ENCODE results near the gene CLEC7A.

CLEC7A gene

DNA sequence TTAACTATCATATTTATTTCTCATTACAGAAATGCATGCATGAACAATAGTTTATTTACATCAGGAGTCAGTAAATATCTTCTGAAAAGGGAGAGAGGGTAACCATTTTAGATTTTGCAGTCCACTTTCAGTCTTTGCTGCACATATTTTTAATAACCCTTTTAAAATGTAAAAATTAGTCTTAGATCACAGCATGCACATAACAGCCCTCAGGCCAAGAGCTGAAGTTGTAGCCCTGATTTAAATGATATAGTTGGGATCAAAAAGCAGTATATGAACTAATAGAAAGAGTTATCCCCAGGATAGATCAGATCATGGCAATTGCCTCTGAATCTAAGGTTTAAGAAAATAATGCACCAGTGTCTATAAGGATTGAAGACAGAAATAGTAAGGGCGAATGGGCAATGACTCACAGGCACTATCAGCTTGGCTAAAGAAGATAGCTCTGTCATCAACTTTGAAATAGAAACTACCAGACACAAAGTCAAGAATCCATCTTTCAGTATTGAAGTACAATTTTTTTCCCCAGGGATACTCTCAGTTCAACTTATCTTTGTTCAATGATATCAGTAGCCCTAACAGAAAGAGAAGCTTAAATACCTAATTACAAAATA lies 13.1 kb upstream of the CLEC7A start:
- in situ Hi-C loops (cut with MboI; ENCODE audit: low sequenced_read_pairs) = no loop called here

DNA sequence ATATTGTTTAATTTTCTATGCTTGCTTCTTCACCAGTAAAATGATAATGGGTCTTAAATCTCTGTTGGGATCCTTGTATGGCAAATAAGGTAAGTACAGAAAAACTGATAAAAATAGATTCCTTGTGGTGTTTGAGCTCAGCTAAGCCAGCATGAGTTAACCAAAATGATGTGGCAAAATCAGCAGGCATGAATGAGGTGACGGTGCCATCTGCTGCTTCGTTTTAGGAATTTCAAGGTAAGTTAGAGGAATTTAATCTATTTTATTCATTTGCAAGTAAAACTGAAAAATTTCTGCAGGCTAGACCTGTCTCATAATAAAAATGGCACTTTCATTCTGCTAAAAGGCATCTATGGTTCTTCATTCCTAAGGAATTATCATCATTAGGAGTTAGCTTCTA lies 10.0 kb upstream of the CLEC7A start:
- in situ Hi-C loops (cut with MboI; ENCODE audit: low sequenced_read_pairs) = no loop called here

DNA sequence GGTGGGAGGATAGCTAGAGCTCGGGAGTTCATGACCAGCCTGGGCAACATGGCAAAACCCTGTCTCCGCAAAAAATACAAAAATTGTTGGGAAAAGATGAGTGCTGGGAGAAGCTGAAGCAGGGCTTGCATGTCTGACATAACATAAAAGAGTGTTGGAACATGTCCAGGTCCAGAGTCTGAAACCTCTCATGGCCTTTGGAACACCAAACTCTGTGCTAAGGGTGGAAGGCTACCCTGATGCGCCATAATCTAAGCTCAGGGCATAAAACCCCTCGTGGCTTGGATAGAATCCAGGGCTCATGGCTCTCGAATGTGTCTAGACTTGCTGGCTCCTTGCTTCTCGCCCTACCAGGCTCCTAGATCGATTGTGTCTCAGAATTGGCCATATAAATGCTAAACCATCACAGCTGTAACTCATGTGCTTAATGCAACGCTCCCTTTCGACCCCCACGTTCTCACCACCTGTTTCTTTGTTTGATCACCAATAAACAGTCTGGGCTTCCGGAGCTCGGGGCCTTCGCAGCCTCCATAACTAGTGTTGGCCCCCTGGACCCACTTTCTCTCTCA lies 6.7 kb upstream of the CLEC7A start:
- in situ Hi-C loops (cut with MboI; ENCODE audit: low sequenced_read_pairs) = no loop called here

DNA sequence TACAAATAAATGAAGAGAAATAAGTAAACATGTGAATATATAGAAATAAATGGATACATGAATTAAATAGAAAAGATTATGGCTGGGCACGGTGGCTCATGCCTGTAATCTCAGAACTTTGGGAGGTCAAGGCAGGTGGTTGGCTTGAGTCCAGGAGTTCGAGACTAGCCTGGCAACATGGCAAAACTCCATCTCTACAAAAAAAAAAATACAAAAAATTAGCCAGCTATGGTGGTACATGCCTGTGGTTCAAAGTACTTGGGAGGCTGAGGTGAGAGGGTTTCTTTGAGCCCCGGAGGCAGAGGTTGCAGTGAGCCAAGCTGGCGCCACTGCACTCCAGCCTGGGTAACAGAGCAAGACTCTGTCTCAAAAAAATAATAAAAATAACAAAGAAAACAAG lies 5.1 kb upstream of the CLEC7A start:
- in situ Hi-C loops (cut with MboI; ENCODE audit: low sequenced_read_pairs) = no loop called here

DNA sequence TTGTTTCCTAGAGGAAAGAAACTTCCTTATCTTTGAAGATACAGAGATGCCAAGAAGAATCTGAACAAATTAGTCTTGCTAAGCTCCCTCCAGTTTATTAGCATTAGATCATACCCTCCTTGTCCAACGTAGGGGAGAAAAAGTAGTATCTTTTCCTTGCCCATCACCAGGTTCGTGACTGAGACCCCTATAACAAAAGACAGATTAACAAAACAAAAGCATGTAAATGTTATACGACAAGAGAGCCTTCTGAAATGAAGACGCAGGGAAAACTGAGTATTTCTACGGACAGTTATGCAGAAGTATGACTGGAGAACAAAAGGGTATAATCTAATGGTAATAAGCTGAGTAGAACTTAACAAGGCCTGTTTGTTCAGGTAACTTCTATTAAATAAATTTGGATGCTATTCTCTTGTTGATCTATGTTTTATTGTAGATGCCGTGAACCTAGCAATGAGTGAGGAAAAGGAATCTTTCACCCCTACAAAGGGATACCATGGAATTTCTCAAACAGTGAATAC lies 2.9 kb upstream of the CLEC7A start:
- in situ Hi-C loops (cut with MboI; ENCODE audit: low sequenced_read_pairs) = no loop called here

DNA sequence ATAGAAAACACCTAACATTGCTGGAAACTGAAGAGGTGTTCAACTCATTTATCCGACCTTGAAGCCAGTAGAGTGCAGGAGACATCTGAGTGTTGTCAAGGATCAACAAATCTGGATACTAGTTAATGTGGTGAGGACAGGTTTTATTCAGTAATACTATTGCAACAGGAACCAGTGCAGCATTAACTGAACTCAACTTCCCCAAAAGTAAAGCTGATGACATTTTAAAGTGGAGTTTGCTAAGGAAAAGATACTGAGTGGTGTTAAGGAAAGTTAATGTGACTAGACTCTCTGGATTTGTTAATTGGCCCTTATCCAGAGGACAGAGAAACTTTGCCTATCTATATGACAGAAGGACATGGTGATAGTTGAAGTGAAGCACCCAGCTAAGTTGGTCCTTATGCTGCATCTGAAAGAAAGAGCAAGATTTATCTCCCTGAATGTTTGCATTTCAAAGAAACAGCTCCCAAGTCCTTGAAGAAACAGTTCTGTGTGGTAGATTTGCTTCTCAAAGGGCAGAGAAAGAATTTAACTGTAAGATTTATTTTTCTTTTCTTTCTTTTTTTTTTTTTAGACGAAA lies 1.2 kb upstream of the CLEC7A start:
- in situ Hi-C loops (cut with MboI; ENCODE audit: low sequenced_read_pairs) = no loop called here

DNA sequence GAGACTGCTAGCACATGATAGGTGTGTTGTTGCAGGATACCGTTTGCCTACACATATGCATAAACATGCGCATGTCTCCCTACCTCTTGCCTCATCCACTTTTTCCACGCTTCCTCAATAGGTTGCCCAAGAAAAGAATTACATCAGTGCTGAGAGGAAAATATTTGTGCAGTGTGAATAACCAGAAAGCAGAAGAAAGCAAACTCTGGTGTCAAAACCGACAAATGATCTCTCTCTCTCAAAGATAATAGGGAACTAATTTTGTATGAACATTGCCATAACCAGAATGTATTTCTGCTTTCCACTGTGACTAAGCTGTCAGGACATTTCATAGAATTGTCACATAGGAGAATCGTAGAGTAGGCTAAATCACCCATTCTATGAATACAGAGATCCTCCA lies 1.3 kb downstream of the CLEC7A start:
- in situ Hi-C loops (cut with MboI; ENCODE audit: low sequenced_read_pairs) = no loop called here

DNA sequence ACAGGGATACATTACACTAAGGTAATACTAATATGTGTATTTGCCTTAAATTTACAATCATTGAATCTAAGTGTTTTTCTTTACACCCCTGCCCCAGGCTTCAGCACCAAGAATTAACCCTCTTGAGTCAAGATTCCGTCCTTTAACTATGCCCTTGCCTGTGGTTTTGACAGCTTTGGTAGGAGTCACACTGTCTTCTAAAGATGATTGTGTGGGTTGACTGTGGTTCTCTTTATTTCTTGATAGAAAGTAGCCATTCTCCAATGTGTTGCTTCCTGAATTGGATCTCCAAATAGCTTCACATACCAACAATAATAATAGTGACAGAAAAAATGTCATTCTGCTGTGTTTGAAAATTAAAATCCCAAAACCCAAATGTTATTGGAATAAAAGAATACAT lies 3.6 kb downstream of the CLEC7A start:
- in situ Hi-C loops (cut with MboI; ENCODE audit: low sequenced_read_pairs) = no loop called here

DNA sequence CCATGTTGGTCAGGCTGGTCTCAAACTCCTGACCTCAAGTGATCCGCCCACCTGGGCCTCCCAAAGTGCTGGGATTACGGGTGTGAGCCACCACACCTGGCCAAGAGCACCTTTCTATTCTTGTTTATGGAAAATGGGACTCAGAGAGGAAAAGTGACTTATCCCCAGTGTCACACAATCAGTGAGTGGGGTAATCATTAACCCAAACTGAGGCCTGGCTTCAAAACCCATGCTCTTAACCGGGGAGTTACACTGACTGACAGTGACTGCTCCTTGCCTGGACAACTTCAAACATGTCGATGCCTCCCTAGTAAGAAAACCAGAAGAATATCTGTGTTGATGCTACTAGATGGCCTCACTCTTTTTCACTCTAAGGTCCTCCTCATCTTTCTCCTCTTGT lies 7.3 kb downstream of the CLEC7A start:
- in situ Hi-C loops (cut with MboI; ENCODE audit: low sequenced_read_pairs) = no loop called here

DNA sequence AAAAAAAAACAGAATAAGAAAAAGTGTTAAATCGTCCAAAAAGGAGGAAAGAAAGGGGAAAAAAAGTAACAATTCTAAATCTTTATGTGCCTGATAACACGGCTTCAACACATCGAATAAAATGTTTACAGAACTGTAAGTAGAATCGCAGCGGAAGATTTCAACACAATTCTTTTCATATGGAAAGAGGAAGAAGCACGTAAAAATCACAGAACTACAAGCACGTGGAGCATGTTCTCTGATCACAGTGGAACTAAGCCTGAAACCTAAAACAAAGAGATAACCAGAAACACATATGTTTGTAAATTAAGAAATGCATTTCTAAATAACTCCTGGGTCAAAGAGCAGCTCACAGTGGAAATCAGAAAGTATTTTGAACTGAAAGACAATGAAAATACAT lies 8.7 kb downstream of the CLEC7A start:
- in situ Hi-C loops (cut with MboI; ENCODE audit: low sequenced_read_pairs) = no loop called here

DNA sequence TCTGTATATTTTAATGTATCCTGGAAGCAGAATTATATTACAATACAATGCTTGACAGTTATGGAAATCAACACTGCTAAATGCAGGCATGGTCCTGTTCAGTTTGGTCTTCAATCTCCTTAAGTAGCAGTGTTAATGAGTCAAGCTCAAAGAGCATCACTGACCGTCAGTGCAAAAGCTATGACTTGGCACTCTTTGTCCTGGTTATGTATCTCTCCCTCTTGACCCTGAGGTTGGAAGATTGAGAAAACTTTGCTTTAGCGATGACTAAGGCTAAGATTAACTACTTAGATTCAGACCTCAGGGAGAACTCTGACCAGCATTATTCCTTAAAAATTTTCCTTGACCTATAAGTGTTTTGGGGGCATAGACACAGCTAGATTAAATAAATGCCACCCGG lies 10.9 kb downstream of the CLEC7A start:
- in situ Hi-C loops (cut with MboI; ENCODE audit: low sequenced_read_pairs) = no loop called here

DNA sequence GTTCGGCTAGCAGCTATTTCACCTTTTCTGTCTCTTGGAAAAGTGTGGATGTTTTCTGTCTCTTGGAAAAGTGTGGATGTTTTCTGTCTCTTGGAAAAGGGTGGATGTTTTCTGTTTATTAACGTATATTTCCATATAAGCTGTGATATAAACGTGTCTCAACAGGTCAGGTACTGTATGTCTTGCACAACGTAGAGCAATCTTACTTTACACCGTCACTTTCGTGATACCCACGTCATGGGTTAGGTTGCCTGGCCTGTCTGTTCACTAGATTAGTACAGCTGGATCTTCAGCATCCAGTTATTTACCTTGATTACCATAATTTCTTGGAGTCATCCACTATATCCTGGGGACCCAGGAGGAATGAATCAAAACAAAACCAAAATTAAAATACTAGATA lies 14.1 kb downstream of the CLEC7A start:
- in situ Hi-C loops (cut with MboI; ENCODE audit: low sequenced_read_pairs) = no loop called here

DNA sequence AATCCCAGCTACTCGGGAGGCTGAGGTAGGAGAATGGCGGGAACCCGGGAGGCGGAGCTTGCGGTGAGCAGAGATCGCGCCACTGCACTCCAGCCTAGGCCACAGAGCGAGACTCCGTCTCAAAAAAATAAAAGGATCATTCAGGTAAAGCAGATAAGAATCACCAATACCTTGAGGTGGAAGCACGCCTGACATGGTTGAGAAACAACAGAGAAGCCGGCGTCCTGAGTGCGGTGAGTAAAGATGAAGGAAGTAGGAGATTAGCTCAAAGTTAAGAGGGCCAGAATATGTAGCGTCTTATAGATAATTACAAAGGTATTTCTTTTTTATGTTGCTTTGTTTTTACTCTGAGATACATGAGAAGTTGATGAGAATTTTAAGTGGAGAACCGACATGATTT lies 14.7 kb downstream of the CLEC7A start:
- in situ Hi-C loops (cut with MboI; ENCODE audit: low sequenced_read_pairs) = no loop called here

DNA sequence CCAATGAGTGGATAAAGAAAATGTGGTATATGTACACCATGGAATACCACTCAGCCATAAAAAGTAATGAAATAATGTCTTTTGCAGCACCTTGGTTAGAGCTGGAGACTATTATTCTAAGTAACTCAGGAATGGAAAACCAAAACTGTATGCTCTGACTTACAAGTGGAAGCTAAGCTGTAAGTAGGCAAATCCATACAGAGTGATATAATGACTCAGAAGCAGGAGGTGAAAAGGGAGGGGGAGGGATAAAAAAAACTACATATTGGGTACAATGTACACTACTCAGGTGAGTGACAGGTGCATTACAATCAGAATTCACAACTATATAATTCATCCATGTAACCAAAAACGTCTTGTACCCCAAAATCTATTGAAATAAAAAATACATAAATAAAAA lies 16.1 kb downstream of the CLEC7A start:
- in situ Hi-C loops (cut with MboI; ENCODE audit: low sequenced_read_pairs) = no loop called here

DNA sequence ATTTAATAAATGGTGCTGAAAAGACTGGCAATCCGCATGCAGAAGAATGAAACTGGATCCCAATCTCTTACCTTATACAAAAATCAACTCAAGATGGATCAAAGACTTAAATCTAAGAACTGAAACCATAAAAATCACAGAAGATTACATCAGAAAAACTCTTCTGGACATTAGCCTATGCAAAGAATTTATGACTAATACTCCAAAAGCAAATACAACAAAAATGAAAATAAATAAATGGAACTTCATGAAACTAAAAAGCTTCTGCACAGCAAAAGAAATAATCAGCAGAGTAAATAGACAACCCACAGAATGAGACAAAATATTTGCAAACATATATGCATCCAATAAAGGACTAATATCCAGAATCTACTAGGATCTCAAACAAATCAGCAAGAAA lies 16.9 kb downstream of the CLEC7A start:
- in situ Hi-C loops (cut with MboI; ENCODE audit: low sequenced_read_pairs) = no loop called here

DNA sequence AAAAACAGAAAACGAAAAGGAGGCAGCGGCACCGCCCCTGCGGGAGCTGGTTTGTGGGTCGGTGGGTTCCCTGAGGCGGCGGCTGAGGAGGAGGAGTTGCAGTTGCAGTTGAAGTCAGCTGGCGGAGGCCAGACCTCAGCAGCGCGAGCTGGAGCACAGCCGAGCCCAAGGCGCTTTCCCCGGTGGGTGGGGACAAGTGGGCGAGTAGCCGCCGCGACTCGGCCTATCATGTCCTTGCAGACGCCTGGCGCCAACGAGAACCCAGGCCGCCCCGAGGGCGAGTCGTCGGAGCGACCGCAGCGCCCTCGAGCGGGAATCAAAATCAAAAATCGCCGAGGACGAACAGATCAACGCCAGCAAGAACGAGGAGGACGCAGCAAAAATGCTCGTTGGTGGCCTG lies 18.5 kb downstream of the CLEC7A start:
- in situ Hi-C loops (cut with MboI; ENCODE audit: low sequenced_read_pairs) = no loop called here

DNA sequence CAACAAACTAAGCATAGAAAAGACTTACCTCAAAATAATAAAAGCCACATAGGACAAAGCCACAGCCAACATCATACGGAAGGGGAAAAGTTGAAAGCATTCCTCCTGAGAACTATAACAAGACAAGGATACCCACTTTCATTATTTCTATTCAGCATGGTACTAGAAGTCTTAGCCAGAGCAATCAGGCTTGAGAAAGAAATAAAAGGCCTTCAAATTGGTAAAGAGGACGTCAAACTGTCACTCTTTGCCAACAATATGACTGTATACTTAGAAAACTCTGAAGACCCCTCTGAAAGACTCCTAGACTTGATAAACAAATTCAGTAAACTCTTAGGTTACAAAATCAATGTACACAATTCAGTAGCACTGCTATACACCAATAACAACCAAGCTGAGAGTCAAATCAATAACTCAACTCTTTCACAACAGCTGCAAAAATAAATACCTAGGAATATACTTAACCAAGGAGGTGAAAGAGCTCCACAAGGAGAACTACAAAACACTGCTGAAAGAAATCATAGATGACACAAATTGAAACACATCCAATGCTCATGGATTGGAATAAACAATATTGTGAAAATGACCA lies 19.6 kb downstream of the CLEC7A start:
- in situ Hi-C loops (cut with MboI; ENCODE audit: low sequenced_read_pairs) = no loop called here

DNA sequence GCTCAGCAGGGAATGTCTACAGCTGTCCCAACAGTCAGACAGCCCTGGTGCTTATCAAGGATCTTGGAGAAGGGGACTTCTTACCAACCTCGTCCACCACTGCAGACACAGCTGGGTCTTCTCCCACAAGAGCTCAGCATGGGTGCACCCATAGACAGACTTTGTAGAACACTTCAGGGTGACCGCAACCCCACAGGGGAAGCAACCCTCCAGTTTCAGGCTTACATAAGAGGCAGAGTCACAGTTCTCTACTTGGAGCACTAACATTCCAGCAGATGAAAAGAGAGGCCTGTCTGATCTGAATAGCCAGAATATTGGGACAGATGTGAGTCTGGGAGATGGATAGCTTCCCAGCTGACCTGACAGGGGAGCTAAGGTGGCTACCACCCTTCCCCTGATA lies 27.7 kb downstream of the CLEC7A start:
- in situ Hi-C loops (cut with MboI; ENCODE audit: low sequenced_read_pairs) = no loop called here

DNA sequence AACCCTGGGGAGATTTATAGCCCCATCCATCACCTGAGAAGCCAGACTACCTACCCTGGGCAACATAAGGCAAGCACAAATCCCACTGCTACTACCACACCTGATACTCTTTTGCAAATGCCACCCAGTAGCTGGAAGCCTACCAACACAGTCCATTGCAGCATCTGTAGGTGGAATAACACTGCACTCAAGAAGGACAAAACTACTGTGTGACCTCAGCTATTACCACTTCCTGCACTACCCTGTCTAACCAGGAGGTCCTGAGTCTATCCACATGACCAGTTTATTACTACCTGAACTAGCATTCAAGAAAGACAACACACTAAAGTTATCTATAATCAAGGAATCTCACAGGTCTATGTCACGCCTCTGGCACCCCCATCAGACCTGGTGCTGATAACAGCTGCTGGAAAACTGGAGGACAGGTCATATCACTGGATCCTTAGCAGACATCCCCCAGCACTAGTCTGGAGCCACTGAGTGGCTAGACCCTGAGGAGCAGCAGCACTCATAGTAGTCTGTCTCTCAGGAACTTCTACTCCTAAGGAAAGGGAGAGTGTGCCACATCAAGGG lies 28.3 kb downstream of the CLEC7A start:
- in situ Hi-C loops (cut with MboI; ENCODE audit: low sequenced_read_pairs) = no loop called here

DNA sequence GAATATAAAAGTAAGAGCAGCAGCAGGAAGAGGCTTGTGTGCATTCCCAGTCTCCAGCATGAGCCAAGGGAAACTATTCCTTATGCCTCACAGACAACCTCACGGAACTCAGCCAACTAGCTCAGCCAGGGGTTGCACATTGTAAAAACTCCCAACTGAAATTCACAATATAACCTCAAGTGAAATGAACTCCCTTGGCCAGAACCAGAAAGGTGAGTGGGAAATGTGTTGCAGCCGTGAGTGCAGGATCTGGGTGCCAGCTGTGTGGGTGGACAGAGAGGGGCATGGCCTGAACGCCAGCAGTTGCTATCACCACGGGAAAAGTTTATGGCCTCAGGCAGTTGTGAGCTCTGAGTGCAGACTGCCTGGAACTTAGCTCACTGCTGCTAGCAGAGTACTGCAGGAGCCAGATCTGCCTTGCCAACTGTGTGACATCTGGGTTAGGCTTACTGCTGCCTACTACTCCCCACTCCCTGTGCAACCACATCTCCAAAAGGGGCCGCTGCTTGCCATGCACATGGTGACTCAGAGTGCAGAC lies 28.9 kb downstream of the CLEC7A start:
- in situ Hi-C loops (cut with MboI; ENCODE audit: low sequenced_read_pairs) = no loop called here

DNA sequence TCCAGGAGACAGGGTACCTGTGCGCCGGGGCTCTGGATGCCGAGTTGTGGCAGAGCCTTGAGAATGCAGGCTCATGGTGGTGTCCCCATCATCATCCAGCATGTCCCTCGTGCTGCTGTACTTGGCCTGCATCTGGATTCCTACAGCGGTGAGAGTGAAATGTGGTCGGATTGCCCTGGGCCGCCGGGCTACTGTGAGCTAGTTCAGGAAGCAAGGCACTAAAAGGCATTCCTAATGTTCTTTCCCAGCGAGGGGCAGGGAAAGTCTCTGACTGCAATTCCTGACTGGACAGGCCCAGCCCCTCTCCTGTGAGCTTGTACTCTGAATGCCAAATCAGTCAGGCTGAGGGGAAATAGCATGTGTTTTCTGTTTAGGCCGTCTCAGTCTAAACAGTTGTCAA lies 31.2 kb downstream of the CLEC7A start, which contains the start of gene CLEC1A:
TSS of gene CLEC1A (minus strand) at position 195 of the 400 bp plus-strand sequence. CDS start at position 132, 63 bp downstream.
- in situ Hi-C loops (cut with MboI; ENCODE audit: low sequenced_read_pairs) = no loop called here

DNA sequence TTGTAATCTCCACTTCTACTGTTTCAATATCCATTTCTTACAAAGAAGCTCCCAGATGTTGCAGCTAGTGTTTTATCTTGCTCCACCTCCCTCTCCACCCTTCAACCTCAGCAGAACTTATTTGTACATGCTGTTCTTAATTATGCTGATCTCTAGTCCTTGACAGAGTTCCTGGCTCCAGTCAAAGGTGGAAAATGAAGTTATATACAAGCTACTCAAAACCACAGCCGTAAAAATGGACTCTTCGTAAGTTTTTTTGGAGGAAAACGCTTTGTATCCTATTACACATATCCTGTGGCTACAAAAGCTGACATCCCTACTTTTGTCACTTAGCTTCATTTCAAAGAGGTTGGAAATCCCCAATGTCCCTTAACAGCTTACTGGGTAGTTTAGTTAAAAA lies 32.5 kb downstream of the CLEC7A start:
- in situ Hi-C loops (cut with MboI; ENCODE audit: low sequenced_read_pairs) = no loop called here
